Liver (tissue), 9 donors: ENCODE measurements around the gene CFAP69. TPM values are rescaled to one million over a fixed set of nuclear protein-coding genes. Genes with fewer than 3 reads are reported as not detected.

Experiments
- DNase-seq: peaks from one replicate; pipeline ENCODE4 v3.0.0-alpha.2; 2017; ENCODE audit warnings: low spot score
- H3K27ac ChIP-seq, 2 donors: one replicate each; pipeline ENCODE4 v1.7.0; 2013; ENCODE audit warnings: inconsistent platforms in 2 of 2, low read length in 2 of 2, control low read depth in 1 of 2, low read depth in 1 of 2, mild to moderate bottlenecking in 1 of 2
- H3K27me3 ChIP-seq, 4 donors: one replicate each; pipeline versions ENCODE4 v1.6.1 to v1.7.0; 2013; ENCODE audit warnings: low read length in 3 of 4, inconsistent platforms in 1 of 4, mild to moderate bottlenecking in 1 of 4, moderate library complexity in 1 of 4; ENCODE audit not compliant: control insufficient read depth in 4 of 4, insufficient read depth in 4 of 4
- H3K36me3 ChIP-seq, 4 donors: one replicate each; pipeline versions ENCODE4 v1.6.1 to v1.7.0; 2013; ENCODE audit warnings: low read length in 3 of 4, mild to moderate bottlenecking in 3 of 4, low read depth in 1 of 4, moderate library complexity in 1 of 4; ENCODE audit not compliant: control insufficient read depth in 4 of 4, insufficient read depth in 3 of 4
- H3K4me1 ChIP-seq, 4 donors: one replicate each; pipeline versions ENCODE4 v1.6.1 to v1.7.0; 2013; ENCODE audit warnings: low read length in 3 of 4, mild to moderate bottlenecking in 3 of 4, moderate library complexity in 1 of 4; ENCODE audit not compliant: control insufficient read depth in 4 of 4, insufficient read depth in 4 of 4
- H3K4me3 ChIP-seq, 3 donors: one replicate each; pipeline versions ENCODE4 v1.6.1 to v1.7.0; 2013; ENCODE audit warnings: low read length in 3 of 3, control low read depth in 1 of 3, low read depth in 1 of 3, mild to moderate bottlenecking in 1 of 3
- H3K9ac ChIP-seq, 2 donors: one replicate each; pipeline ENCODE4 v1.7.0; 2013; ENCODE audit warnings: low read length in 2 of 2, mild to moderate bottlenecking in 2 of 2, moderate library complexity in 2 of 2, control low read depth in 1 of 2, low read depth in 1 of 2
- H3K9me3 ChIP-seq, 4 donors: one replicate each; pipeline versions ENCODE4 v1.6.1 to v1.7.0; 2013; ENCODE audit warnings: low read length in 3 of 4; ENCODE audit not compliant: control insufficient read depth in 4 of 4
- ATF3 ChIP-seq: IDR thresholded peaks from 2 replicates; pipeline ENCODE4 v1.6.1; 2016; ENCODE audit warnings: antibody characterized with exemption
- CTCF ChIP-seq: fragments of 150-350 bp; IDR thresholded peaks from 2 replicates; pipeline ENCODE4 v1.5.1; 2017; ENCODE audit warnings: improper control_type of control experiment, low read depth, low read length; ENCODE audit not compliant: missing input control
- EGR1 ChIP-seq, 2 donors: IDR thresholded peaks; 2 replicates each; pipeline ENCODE4 v1.6.1; 2016 to 2018; ENCODE audit warnings: antibody characterized with exemption in 2 of 2, low read depth in 2 of 2
- FOXA1 ChIP-seq: IDR thresholded peaks from 2 replicates; pipeline ENCODE4 v1.6.1; 2016; ENCODE audit warnings: antibody characterized with exemption
- FOXA2 ChIP-seq: IDR thresholded peaks from 2 replicates; pipeline ENCODE4 v1.6.1; 2016; ENCODE audit warnings: antibody characterized with exemption
- GABPA ChIP-seq, 2 donors: IDR thresholded peaks in 1 of 2; conservative IDR thresholded peaks in 1 of 2; 2 replicates each; pipeline ENCODE4 v1.6.1; 2016; ENCODE audit warnings: antibody characterized with exemption in 2 of 2, mild to moderate bottlenecking in 1 of 2, moderate library complexity in 1 of 2
- HNF4A ChIP-seq, 2 donors: conservative IDR thresholded peaks; 2 replicates each; pipeline ENCODE4 v1.6.1; 2016; ENCODE audit warnings: antibody characterized with exemption in 2 of 2, mild to moderate bottlenecking in 2 of 2
- HNF4G ChIP-seq: IDR thresholded peaks from 2 replicates; pipeline ENCODE4 v1.6.1; 2016; ENCODE audit warnings: antibody characterized with exemption
- JUND ChIP-seq, 2 donors: IDR thresholded peaks; 2 replicates each; pipeline ENCODE4 v1.6.1; 2016; ENCODE audit warnings: antibody characterized with exemption in 2 of 2
- MAX ChIP-seq: IDR thresholded peaks from 2 replicates; pipeline ENCODE4 v1.6.1; 2016; ENCODE audit warnings: antibody characterized with exemption
- NR2F2 ChIP-seq: IDR thresholded peaks from 2 replicates; pipeline ENCODE4 v1.6.1; 2016; ENCODE audit warnings: antibody characterized with exemption
- RAD21 ChIP-seq, 2 donors: IDR thresholded peaks; 2 replicates each; pipeline ENCODE4 v1.6.1; 2016; ENCODE audit warnings: antibody characterized with exemption in 2 of 2, mild to moderate bottlenecking in 2 of 2
- REST ChIP-seq: IDR thresholded peaks from 2 replicates; pipeline ENCODE4 v1.6.1; 2016; ENCODE audit warnings: antibody characterized with exemption, mild to moderate bottlenecking
- RXRA ChIP-seq, 2 donors: IDR thresholded peaks; 2 replicates each; pipeline ENCODE4 v1.6.1; 2017 to 2018; ENCODE audit warnings: antibody characterized with exemption in 2 of 2, mild to moderate bottlenecking in 1 of 2
- SP1 ChIP-seq: IDR thresholded peaks from 2 replicates; pipeline ENCODE4 v1.6.1; 2018; ENCODE audit warnings: antibody characterized with exemption, mild to moderate bottlenecking
- TAF1 ChIP-seq: conservative IDR thresholded peaks from 2 replicates; pipeline ENCODE4 v1.6.1; 2016; ENCODE audit warnings: antibody characterized with exemption, mild to moderate bottlenecking
- YY1 ChIP-seq: IDR thresholded peaks from 2 replicates; pipeline ENCODE4 v1.6.1; 2016; ENCODE audit warnings: antibody characterized with exemption, mild to moderate bottlenecking
- ZBTB33 ChIP-seq: IDR thresholded peaks from 2 replicates; pipeline ENCODE4 v1.6.1; 2016; ENCODE audit warnings: antibody characterized with exemption
- WGBS: extraction: QIAGEN DNeasy Blood & Tissue Kit; methylation state at CpG from one replicate; pipeline ENCODE4 v1.1.7; 2013; 5-methylcytosine and 5-hydroxymethylcytosine counted together
- polyA plus RNA-seq, 2 donors: library from polyadenylated mRNA; stranded (reverse) in 1 of 2; unstranded in 1 of 2; fragments of 200-250 nt in 1 of 2; fragments of >200 nt in 1 of 2; fragmentation: Nextera tagmentation in 1 of 2; extraction: Ambion mirVana in 1 of 2; gene quantifications; one replicate each; pipeline versions ENCODE4 v1.2.1 to v1.2.3, GENCODE V29; 2013 to 2015
- total RNA-seq, 2 donors: library from RNA; depleted of rRNA; stranded (reverse); fragments of >200 nt; gene quantifications; one replicate each; pipeline ENCODE4 v1.2.3, GENCODE V29; 2014
- donor health status: healthy.
- donor health status: healthy.
- donor health status: healthy.
- donor health status: healthy.
- donor health status: healthy.

Gene CFAP69
- total and polyA plus RNA-seq, 4 donors = 1.2 to 11.7 (median 4.1) TPM

- peak; percentile 91 for DNase-seq
- Histone ChIP-seq H3K27ac (peak within 1 kb of the TSS; percentile 87 to 96), H3K27me3 (no peaks in the 10 kb centered on the region), H3K9me3 (no peaks in the 10 kb centered on the region), H3K36me3 (no peaks in the 10 kb centered on the region), H3K4me3 (peak within 1 kb of the TSS; percentile 60 to 97 (median 76)), H3K9ac (peak within 1 kb of the TSS; percentile 94 to 96), H3K4me1 (peaks cover 3 to 18% (median 4%) of the 10 kb centered on the region in 4 donors)
- WGBS = under 1% methylated on average over 37 of the region's 37 CpGs
- TF ChIP-seq FOXA2 (peak; percentile 20), RAD21 (IDR thresholded peaks at IDR 0.05) (peak; percentile 33 to 54), REST (peak; percentile 76), MAX (peak; percentile 92), SP1 (peak; percentile 85), YY1 (peak; percentile 95), FOXA1 (peak; percentile 32), CTCF (peak; percentile 74), ATF3 (peak; percentile 57), HNF4G (peak; percentile 76), TAF1 (peak; percentile 90), JUND (IDR thresholded peaks at IDR 0.05) (peak in 1 of 2 donors; percentile 45), RXRA (IDR thresholded peaks at IDR 0.05) (peak; percentile 42 to 60), ZBTB33 (peak; percentile 93), GABPA (IDR thresholded peaks at IDR 0.05 in 1 of 2, conservative IDR thresholded peaks at IDR 0.05 in 1 of 2) (peak in 1 of 2 donors; percentile 83), HNF4A (conservative IDR thresholded peaks at IDR 0.05) (peak; percentile 89 to 92), EGR1 (IDR thresholded peaks at IDR 0.05; ENCODE audit: low read depth in 2 of 2) (peak; percentile 91 to 97), NR2F2 (no peak)
Measured at GRCh38 chr7:90346336-90347125, 101.6 kb downstream of the CFAP69 start, which contains the start of gene GTPBP10. Gene GTPBP10, plus strand, starts transcription at chr7:90346716. Its CDS starts 26 bp downstream, at chr7:90346742.
